SK-N-SH (cell line): ENCODE results near the gene DOK6. TPM values are rescaled to one million over a fixed set of nuclear protein-coding genes. Genes with fewer than 3 reads are reported as not detected.

Experiments
- CTCF ChIA-PET: fragments of 300-600, 350-600 bp; formaldehyde crosslinking; extraction: SDS; loops from one replicate; lab custom pipeline; 2021; lab: Yijun Ruan, JAX
- POLR2A ChIA-PET: fragments of 350-600 bp; sonication (Branson Sonifier 250); formaldehyde crosslinking; extraction: SDS; loops from one replicate; lab custom pipeline; 2020; ENCODE audit warnings: antibody characterized with exemption, inconsistent platforms; lab: Yijun Ruan, JAX
- DNase-seq: peaks from one replicate; pipeline ENCODE4 v3.0.0; 2012
- H2AFZ ChIP-seq: fragments of 200-600 bp; sonication (generic); 2 replicates; pipeline ENCODE4 v1.8.1; 2016; ENCODE audit warnings: antibody characterized with exemption, mild to moderate bottlenecking, low read depth
- H3F3A ChIP-seq: fragments of 200-600 bp; sonication (generic); replicated peaks from 2 replicates; pipeline ENCODE3; 2016; ENCODE audit warnings: antibody characterized with exemption, mild to moderate bottlenecking; ENCODE audit not compliant: insufficient read depth
- H3K27ac ChIP-seq, 2 experiments: fragments of 200-500 bp in 1 of 2; fragments of 200-600 bp in 1 of 2; sonication (Bioruptor generic) in 1 of 2; sonication (generic), shearing (Covaris generic) in 1 of 2; 2 replicates each; pipeline versions ENCODE4 v1.5.1 to v1.6.1; 2014 to 2016; ENCODE audit warnings: low read depth in 2 of 2, inconsistent platforms in 1 of 2, low read length in 1 of 2, mild to moderate bottlenecking in 1 of 2, mixed read lengths in 1 of 2
- H3K27me3 ChIP-seq: fragments of 200-600 bp; sonication (generic), shearing (Covaris generic); 2 replicates; pipeline ENCODE4 v1.6.1; 2016; ENCODE audit warnings: mixed run types; ENCODE audit not compliant: insufficient read depth
- H3K36me3 ChIP-seq, 2 experiments: fragments of 200-500 bp in 1 of 2; fragments of 200-600 bp in 1 of 2; sonication (Bioruptor generic) in 1 of 2; sonication (generic) in 1 of 2; replicated peaks in 1 of 2; 2 replicates each; pipeline versions ENCODE3 to v1.5.1; 2014 to 2016; ENCODE audit warnings: low read length in 1 of 2, mild to moderate bottlenecking in 1 of 2; ENCODE audit not compliant: insufficient read depth in 2 of 2, control insufficient read depth in 1 of 2
- H3K4me1 ChIP-seq, 2 experiments: fragments of 200-500 bp in 1 of 2; fragments of 200-600 bp in 1 of 2; sonication (Bioruptor generic) in 1 of 2; sonication (generic), shearing (Covaris generic) in 1 of 2; 2 replicates each; pipeline versions ENCODE4 v1.5.1 to v1.6.1; 2014 to 2016; ENCODE audit warnings: low read depth in 1 of 2, low read length in 1 of 2, mixed run types in 1 of 2; ENCODE audit not compliant: insufficient read depth in 2 of 2, control insufficient read depth in 1 of 2
- H3K4me2 ChIP-seq: fragments of 200-600 bp; sonication (generic), shearing (Covaris generic); 2 replicates; pipeline ENCODE4 v1.6.1; 2017; ENCODE audit warnings: mixed run types
- H3K4me3 ChIP-seq, 2 experiments: fragments of 200-500 bp in 1 of 2; fragments of 200-600 bp in 1 of 2; sonication (Bioruptor generic) in 1 of 2; sonication (generic), shearing (Covaris generic) in 1 of 2; 2 replicates each; pipeline versions ENCODE4 v1.5.1 to v1.8.1; 2014 to 2016; ENCODE audit warnings: low read depth in 2 of 2, inconsistent platforms in 1 of 2, low read length in 1 of 2, mild to moderate bottlenecking in 1 of 2, mixed read lengths in 1 of 2, moderate library complexity in 1 of 2
- H3K79me2 ChIP-seq: fragments of 200-600 bp; sonication (generic); 2 replicates; pipeline ENCODE4 v1.8.1; 2017; ENCODE audit warnings: mild to moderate bottlenecking; ENCODE audit not compliant: insufficient read depth
- H3K9ac ChIP-seq: fragments of 200-600 bp; sonication (generic); 2 replicates; pipeline ENCODE4 v1.6.1; 2017; ENCODE audit warnings: mixed run types
- H3K9me2 ChIP-seq: fragments of 200-600 bp; sonication (generic); 2 replicates; pipeline ENCODE4 v1.6.1; 2017; ENCODE audit warnings: mixed run types
- H3K9me3 ChIP-seq: fragments of 200-600 bp; sonication (generic); 2 replicates; pipeline ENCODE4 v1.6.1; 2017; ENCODE audit warnings: mixed run types, mild to moderate bottlenecking, moderate library complexity
- H4K20me1 ChIP-seq: fragments of 200-600 bp; sonication (generic); 2 replicates; pipeline ENCODE4 v1.6.1; 2017; ENCODE audit warnings: mild to moderate bottlenecking, mixed run types; ENCODE audit not compliant: insufficient read depth
- FOSL2 ChIP-seq: IDR thresholded peaks from 2 replicates; pipeline ENCODE4 v1.4.0; 2012; ENCODE audit warnings: low read depth, mild to moderate bottlenecking, moderate library complexity, borderline replicate concordance
- FOXM1 ChIP-seq: IDR thresholded peaks from 2 replicates; pipeline ENCODE4 v1.4.0; 2012; ENCODE audit warnings: low read depth, mild to moderate bottlenecking
- IRF3 ChIP-seq: fragments of 150-350 bp; IDR thresholded peaks from 2 replicates; pipeline ENCODE4 v1.6.1; 2016; ENCODE audit warnings: mild to moderate bottlenecking, low read depth, low read length
- MEF2A ChIP-seq: IDR thresholded peaks from 2 replicates; pipeline ENCODE4 v1.4.0; 2012; ENCODE audit warnings: low read depth, borderline replicate concordance
- MXI1 ChIP-seq: IDR thresholded peaks from 2 replicates; pipeline ENCODE4 v1.6.1; 2012; ENCODE audit warnings: mild to moderate bottlenecking, low read depth, low read length, improper control_type of control experiment
- SMC3 ChIP-seq: IDR thresholded peaks from 2 replicates; pipeline ENCODE4 v1.6.1; 2012; ENCODE audit warnings: low read depth, low read length, improper control_type of control experiment
- WGBS: methylation state at CpG from one replicate; pipeline ENCODE4 v1.1.6; 2017; ENCODE audit warnings: low lambda C conversion rate; 5-methylcytosine and 5-hydroxymethylcytosine counted together
- polyA plus RNA-seq, 3 experiments: library from polyadenylated mRNA; depleted of rRNA; stranded (reverse); fragments of >200 nt; gene quantifications; 2 replicates each; pipeline ENCODE4 v1.2.3, GENCODE V29; 2012

DOK6 gene
- polyA plus RNA-seq, 1 of the 3 experiments (the other 2 are of a cell fraction): 3.9 TPM

DNA sequence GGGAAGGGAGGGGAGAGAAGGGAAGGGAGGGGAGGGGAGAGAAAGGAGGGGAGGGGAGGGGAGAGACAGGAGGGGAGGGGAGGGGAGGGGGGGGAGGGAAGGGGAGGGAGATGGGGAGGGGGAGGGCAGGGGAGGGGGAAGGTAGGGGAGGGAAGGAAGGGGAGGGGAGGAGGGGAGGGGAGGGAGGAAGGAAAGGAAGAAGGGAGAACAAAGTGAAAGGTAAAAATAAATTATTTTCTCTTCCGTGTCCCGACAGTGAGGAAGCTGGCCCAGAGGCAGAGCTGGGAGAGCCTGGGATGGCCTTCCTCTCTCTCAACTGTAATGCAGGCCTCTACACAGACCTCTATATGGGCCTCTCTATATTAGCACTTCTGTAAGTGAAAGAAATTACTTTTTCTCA is 493.8 kb downstream of the DOK6 start (continued):
- TF ChIP-seq MEF2A: no peak

DNA sequence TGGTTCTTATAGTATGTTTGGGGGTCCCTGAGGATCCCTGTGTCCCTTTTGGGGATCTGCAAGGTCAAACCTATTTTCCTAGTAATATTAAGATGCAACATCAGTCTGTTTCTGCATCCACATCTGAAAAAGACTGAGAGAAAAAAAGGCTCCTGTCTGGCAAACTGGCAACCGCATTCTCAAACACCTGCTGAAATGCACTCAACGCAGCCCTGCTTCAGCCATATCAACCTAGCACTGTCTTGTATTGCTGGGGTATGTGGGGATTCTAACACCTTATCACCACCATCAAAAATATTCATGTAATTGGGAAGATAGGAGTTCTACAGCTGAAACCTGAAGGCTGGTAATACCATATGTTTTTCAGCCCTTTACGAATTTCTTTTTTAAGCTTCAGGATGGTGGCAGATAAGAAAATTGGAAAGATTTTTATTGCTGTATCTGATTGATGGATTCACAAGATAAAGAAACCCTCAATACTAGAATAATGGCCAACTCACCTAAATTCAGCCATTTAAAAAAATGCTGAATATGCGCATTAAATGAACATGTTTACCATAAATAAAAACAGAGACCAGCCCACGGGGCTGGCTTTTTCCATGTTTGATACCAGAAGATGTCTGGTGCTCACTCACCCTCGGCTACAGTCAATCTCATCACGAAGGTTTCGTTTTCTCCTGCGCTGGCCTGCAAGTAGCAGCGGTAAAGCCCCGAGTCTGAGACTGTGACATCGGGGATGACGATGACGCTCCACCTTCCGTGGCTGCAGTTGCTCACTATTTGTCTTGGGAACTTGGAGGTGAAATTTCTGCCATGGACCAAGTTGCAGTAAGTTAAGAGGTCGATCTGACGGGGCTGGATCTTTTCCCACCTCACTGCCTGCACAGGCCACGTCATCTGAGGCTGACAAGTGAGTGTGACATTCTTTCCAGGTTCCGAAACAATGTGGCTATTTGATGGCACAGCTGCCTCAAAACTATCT is 494.7 kb downstream of the DOK6 start:
- ChIA-PET CTCF (no interaction called here), POLR2A (no interaction called here)
- TF ChIP-seq MXI1 (no peak), FOXM1 (no peak), SMC3 (no peak), FOSL2 (no peak)
- H3K4me3 ChIP-seq: no peak overlapping the region
- no peaks in the 10 kb centered on the region for H3K9me3 ChIP-seq
- H3F3A ChIP-seq: no peaks in the 10 kb centered on the region
- no peaks in the 10 kb centered on the region for H3K9me2 ChIP-seq
- H3K79me2 ChIP-seq: no peaks in the 10 kb centered on the region
- H4K20me1 ChIP-seq: no peaks in the 10 kb centered on the region
- H3K4me1 ChIP-seq: no peaks in the 10 kb centered on the region
- H2AFZ ChIP-seq: no peak overlapping the region
- no peak overlapping the region for H3K9ac ChIP-seq
- 89% methylated on average over 15 of the region's 19 CpGs for WGBS
- no peak for DNase-seq
- H3K4me2 ChIP-seq: no peak overlapping the region
- H3K27ac ChIP-seq: no peak overlapping the region
- no peaks in the 10 kb centered on the region for H3K36me3 ChIP-seq
- H3K27me3 ChIP-seq: no peaks in the 10 kb centered on the region

GRCh38 chr18:69897397-69898108 is 496.9 kb downstream of the DOK6 start:
- H3K9me3 ChIP-seq: no peaks in the 10 kb centered on the region
- H3K4me3 ChIP-seq: no peak overlapping the region
- no peaks in the 10 kb centered on the region for H3F3A ChIP-seq
- H3K27ac ChIP-seq: no peak overlapping the region
- ChIA-PET CTCF (no interaction called here), POLR2A (no interaction called here)
- no peaks in the 10 kb centered on the region for H3K4me1 ChIP-seq
- TF ChIP-seq IRF3: no peak
- no peak overlapping the region for H3K9ac ChIP-seq
- H2AFZ ChIP-seq: no peak overlapping the region
- DNase-seq: no peak
- no peaks in the 10 kb centered on the region for H3K36me3 ChIP-seq
- H3K4me2 ChIP-seq: no peak overlapping the region
- H4K20me1 ChIP-seq: no peaks in the 10 kb centered on the region
- H3K79me2 ChIP-seq: no peaks in the 10 kb centered on the region
- H3K9me2 ChIP-seq: no peaks in the 10 kb centered on the region
- no peaks in the 10 kb centered on the region for H3K27me3 ChIP-seq
- WGBS: 89% methylated on average over 7 of the region's 7 CpGs
